EH (cell line): ENCODE measurements around the gene ARL4D.
"Not testable (repeated sequence)": the region's sequence is repeated elsewhere in the genome, so short reads cannot be mapped to it uniquely, and the experiment has no call there.

Source experiments
- DNase-seq: peaks from one replicate; pipeline ENCODE4 v3.0.0-alpha.2; 2015; ENCODE audit warnings: low read depth

Gene ARL4D

GRCh38 chr17:43398724-43399595 lies at the start of gene ARL4D:
TSS of gene ARL4D (plus strand) at chr17:43398993. CDS start at chr17:43399733, 740 bp downstream.
- DNase-seq: peak; percentile 79

GRCh38 chr17:43349142-43349541 lies 49.7 kb upstream of the ARL4D start:
- DNase-seq: no peak

- DNase-seq: no peak
These were observed 47.9 kb upstream of the ARL4D start for GRCh38 chr17:43350888-43351361.

- no peak for DNase-seq
These were observed 47.1 kb upstream of the ARL4D start for GRCh38 chr17:43351691-43352090.

GRCh38 chr17:43352579-43353331 lies 46.0 kb upstream of the ARL4D start:
- DNase-seq: peak; percentile 19

- no peak for DNase-seq
These were observed 45.4 kb upstream of the ARL4D start for GRCh38 chr17:43353393-43353792.

GRCh38 chr17:43354371-43354770 lies 44.4 kb upstream of the ARL4D start:
- DNase-seq: no peak

GRCh38 chr17:43356450-43356849 lies 42.3 kb upstream of the ARL4D start:
- no peak for DNase-seq

GRCh38 chr17:43356999-43357398 lies 41.8 kb upstream of the ARL4D start:
- peak; percentile 96 for DNase-seq

GRCh38 chr17:43359469-43360110 lies 39.2 kb upstream of the ARL4D start:
- DNase-seq: no peak

- peak; percentile 84 for DNase-seq
These were observed 38.4 kb upstream of the ARL4D start for GRCh38 chr17:43360376-43360738.

- DNase-seq: peak; percentile 100
These were observed 37.9 kb upstream of the ARL4D start for GRCh38 chr17:43360739-43361505.

- no peak for DNase-seq
These were observed 35.4 kb upstream of the ARL4D start for GRCh38 chr17:43363181-43363925.

- DNase-seq: no peak
These were observed 34.9 kb upstream of the ARL4D start for GRCh38 chr17:43363926-43364285.

GRCh38 chr17:43365356-43365755 lies 33.4 kb upstream of the ARL4D start:
- DNase-seq: no peak

- not testable (repeated sequence) for DNase-seq
These were observed 32.9 kb upstream of the ARL4D start for GRCh38 chr17:43365921-43366320.

- DNase-seq: peak; percentile 46
These were observed 31.7 kb upstream of the ARL4D start for GRCh38 chr17:43366891-43367736.

- peak; percentile 92 for DNase-seq
These were observed 31.0 kb upstream of the ARL4D start for GRCh38 chr17:43367737-43368242.

GRCh38 chr17:43368740-43369506 lies 29.9 kb upstream of the ARL4D start:
- DNase-seq: peak; percentile 87
